Liver (tissue), 3 donors: ENCODE data around the gene FAM151B.

Source experiments
- EGR1 ChIP-seq, 2 donors: IDR thresholded peaks; 2 replicates each; pipeline ENCODE4 v1.6.1; 2016 to 2018; ENCODE audit warnings: antibody characterized with exemption in 2 of 2, low read depth in 2 of 2
- GABPA ChIP-seq, 2 donors: IDR thresholded peaks in 1 of 2; conservative IDR thresholded peaks in 1 of 2; 2 replicates each; pipeline ENCODE4 v1.6.1; 2016; ENCODE audit warnings: antibody characterized with exemption in 2 of 2, mild to moderate bottlenecking in 1 of 2, moderate library complexity in 1 of 2
- HNF4G ChIP-seq: IDR thresholded peaks from 2 replicates; pipeline ENCODE4 v1.6.1; 2016; ENCODE audit warnings: antibody characterized with exemption
- RAD21 ChIP-seq, 2 donors: IDR thresholded peaks; 2 replicates each; pipeline ENCODE4 v1.6.1; 2016; ENCODE audit warnings: antibody characterized with exemption in 2 of 2, mild to moderate bottlenecking in 2 of 2
- TAF1 ChIP-seq: conservative IDR thresholded peaks from 2 replicates; pipeline ENCODE4 v1.6.1; 2016; ENCODE audit warnings: antibody characterized with exemption, mild to moderate bottlenecking
- YY1 ChIP-seq: IDR thresholded peaks from 2 replicates; pipeline ENCODE4 v1.6.1; 2016; ENCODE audit warnings: antibody characterized with exemption, mild to moderate bottlenecking
- TF ChIP-seq, protein P1 (sequence below): fragments of 150-350 bp; IDR thresholded peaks from 2 replicates; pipeline ENCODE4 v1.5.1; 2017; ENCODE audit warnings: improper control_type of control experiment, low read depth, low read length; ENCODE audit not compliant: missing input control
- TF ChIP-seq, protein P2 (sequence below): IDR thresholded peaks from 2 replicates; pipeline ENCODE4 v1.6.1; 2016; ENCODE audit warnings: antibody characterized with exemption
- TF ChIP-seq, protein P3 (sequence below): IDR thresholded peaks from 2 replicates; pipeline ENCODE4 v1.6.1; 2016; ENCODE audit warnings: antibody characterized with exemption, mild to moderate bottlenecking
- donor health status: healthy.
- donor health status: healthy.

DNA sequence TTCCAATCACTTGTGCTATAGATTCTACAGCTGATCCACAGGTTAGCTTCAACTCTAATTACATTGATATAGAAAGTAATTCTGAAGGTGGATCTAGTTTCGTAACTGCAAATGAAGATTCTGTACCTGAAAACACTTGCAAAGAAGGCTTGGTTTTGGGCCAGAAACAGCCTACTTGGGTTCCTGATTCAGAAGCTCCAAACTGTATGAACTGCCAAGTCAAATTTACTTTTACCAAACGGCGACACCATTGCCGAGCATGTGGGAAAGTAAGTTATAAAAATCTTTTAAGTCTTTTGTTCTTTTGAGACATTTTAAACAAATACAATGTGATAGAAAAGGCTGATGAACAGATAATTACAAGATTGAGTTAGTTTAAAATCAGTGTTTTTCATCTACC lies 49.2 kb upstream of the FAM151B start:
- TF ChIP-seq, protein P1, sequence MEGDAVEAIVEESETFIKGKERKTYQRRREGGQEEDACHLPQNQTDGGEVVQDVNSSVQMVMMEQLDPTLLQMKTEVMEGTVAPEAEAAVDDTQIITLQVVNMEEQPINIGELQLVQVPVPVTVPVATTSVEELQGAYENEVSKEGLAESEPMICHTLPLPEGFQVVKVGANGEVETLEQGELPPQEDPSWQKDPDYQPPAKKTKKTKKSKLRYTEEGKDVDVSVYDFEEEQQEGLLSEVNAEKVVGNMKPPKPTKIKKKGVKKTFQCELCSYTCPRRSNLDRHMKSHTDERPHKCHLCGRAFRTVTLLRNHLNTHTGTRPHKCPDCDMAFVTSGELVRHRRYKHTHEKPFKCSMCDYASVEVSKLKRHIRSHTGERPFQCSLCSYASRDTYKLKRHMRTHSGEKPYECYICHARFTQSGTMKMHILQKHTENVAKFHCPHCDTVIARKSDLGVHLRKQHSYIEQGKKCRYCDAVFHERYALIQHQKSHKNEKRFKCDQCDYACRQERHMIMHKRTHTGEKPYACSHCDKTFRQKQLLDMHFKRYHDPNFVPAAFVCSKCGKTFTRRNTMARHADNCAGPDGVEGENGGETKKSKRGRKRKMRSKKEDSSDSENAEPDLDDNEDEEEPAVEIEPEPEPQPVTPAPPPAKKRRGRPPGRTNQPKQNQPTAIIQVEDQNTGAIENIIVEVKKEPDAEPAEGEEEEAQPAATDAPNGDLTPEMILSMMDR = no peak
- TF ChIP-seq RAD21 (IDR thresholded peaks at IDR 0.05) (no peak), YY1 (no peak), EGR1 (IDR thresholded peaks at IDR 0.05; ENCODE audit: low read depth in 2 of 2) (no peak), GABPA (IDR thresholded peaks at IDR 0.05 in 1 of 2, conservative IDR thresholded peaks at IDR 0.05 in 1 of 2) (no peak), HNF4G (no peak), TAF1 (no peak)
- TF ChIP-seq, protein P2, sequence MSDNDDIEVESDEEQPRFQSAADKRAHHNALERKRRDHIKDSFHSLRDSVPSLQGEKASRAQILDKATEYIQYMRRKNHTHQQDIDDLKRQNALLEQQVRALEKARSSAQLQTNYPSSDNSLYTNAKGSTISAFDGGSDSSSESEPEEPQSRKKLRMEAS = no peak
- TF ChIP-seq, protein P3, sequence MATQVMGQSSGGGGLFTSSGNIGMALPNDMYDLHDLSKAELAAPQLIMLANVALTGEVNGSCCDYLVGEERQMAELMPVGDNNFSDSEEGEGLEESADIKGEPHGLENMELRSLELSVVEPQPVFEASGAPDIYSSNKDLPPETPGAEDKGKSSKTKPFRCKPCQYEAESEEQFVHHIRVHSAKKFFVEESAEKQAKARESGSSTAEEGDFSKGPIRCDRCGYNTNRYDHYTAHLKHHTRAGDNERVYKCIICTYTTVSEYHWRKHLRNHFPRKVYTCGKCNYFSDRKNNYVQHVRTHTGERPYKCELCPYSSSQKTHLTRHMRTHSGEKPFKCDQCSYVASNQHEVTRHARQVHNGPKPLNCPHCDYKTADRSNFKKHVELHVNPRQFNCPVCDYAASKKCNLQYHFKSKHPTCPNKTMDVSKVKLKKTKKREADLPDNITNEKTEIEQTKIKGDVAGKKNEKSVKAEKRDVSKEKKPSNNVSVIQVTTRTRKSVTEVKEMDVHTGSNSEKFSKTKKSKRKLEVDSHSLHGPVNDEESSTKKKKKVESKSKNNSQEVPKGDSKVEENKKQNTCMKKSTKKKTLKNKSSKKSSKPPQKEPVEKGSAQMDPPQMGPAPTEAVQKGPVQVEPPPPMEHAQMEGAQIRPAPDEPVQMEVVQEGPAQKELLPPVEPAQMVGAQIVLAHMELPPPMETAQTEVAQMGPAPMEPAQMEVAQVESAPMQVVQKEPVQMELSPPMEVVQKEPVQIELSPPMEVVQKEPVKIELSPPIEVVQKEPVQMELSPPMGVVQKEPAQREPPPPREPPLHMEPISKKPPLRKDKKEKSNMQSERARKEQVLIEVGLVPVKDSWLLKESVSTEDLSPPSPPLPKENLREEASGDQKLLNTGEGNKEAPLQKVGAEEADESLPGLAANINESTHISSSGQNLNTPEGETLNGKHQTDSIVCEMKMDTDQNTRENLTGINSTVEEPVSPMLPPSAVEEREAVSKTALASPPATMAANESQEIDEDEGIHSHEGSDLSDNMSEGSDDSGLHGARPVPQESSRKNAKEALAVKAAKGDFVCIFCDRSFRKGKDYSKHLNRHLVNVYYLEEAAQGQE = no peak
